HG03159 (cell line): ENCODE measurements around the gene CASTOR1.

ENCODE experiments used
- ATAC-seq: cut with Tn5 transposase; IDR thresholded peaks from one replicate; pipeline ENCODE4 v1.9.1; 2021; ENCODE audit warnings: mild to moderate bottlenecking, moderate library complexity; ENCODE audit not compliant: unreplicated experiment

CASTOR1 gene

GRCh38 chr22:30320021-30320556 lies 30.8 kb upstream of the CASTOR1 start:
- ATAC-seq, result no peak

- no peak for ATAC-seq
These were observed 29.6 kb upstream of the CASTOR1 start for GRCh38 chr22:30318799-30319419.

GRCh38 chr22:30317778-30318177 lies 28.5 kb upstream of the CASTOR1 start:
- no peak for ATAC-seq

DNA sequence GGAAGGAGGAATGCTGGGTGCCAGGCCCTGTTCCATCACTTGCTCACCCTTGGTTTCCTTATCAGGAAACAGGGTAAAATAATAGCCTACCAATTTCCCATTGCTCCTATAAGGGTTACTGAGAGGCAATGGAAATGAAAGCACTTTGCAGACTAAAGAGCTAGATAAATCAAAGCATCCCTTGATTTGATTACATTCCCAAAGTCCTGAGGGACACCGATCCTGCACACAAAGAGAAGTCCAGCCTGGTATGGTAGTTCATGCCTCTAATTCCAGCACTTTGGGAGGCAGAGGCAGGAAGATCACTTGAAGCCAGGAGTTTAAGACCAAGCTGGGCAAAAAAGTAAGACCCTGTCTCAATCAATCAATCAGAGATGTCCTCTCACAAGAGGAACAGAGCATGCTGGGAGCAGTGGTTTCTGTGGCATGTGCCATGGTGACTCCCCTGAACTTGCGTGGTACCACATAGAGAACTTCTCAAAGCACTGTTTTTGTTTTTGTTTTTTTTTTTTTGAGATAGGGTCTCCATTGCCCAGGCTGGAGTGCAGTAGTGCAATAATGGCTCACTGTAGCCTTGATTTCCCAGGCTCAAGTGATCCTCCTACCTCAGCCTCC lies 26.8 kb upstream of the CASTOR1 start:
- no peak for ATAC-seq

DNA sequence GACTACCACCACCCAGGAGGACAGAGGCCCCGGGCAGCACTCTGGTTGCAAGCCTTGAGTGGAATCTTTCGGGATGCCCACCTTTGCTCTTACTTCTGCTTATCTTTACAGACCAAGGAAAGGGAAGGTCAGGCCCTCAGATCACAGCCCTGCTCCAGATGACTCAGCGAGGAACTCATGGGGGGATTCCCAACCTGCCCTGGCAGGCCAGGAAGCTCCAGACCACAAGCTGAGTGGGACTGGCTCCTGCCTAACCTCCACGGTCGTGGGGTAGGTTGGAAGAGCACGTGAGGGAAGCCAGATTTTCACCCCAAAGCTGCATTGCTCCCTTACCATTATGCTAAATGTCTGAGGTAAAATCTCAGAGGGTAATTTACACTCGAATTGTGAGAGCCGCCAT lies 25.6 kb upstream of the CASTOR1 start:
- no peak for ATAC-seq

GRCh38 chr22:30313527-30314363 lies 24.4 kb upstream of the CASTOR1 start:
- no peak for ATAC-seq

GRCh38 chr22:30312053-30312452 lies 22.7 kb upstream of the CASTOR1 start:
- no peak for ATAC-seq

GRCh38 chr22:30310881-30311771 lies 21.8 kb upstream of the CASTOR1 start:
- ATAC-seq, result no peak

- ATAC-seq, result peak; percentile 36
These were observed 20.8 kb upstream of the CASTOR1 start for GRCh38 chr22:30309951-30310741.

- ATAC-seq, result no peak
These were observed 19.4 kb upstream of the CASTOR1 start for GRCh38 chr22:30308518-30309230.

GRCh38 chr22:30308093-30308492 lies 18.8 kb upstream of the CASTOR1 start:
- ATAC-seq, result no peak

GRCh38 chr22:30307041-30307574 lies 17.8 kb upstream of the CASTOR1 start:
- ATAC-seq, result no peak

DNA sequence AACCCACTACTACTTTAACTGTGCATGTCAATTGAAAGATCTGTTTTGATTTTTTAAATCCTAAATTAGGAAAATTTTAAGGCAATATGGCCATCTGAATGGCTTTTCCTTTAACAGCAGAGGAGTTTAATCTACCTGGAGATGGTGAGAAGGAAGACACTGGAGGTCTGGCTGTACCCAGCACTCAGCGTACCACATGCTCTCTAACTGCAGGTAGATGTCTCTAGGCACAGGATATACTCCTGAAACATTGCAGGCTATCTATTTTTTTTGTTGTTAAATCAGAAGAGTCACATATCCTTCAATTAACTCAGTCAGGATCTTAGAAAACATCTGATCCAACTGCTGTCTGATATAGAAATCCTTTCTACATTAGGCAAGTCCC lies 17.3 kb upstream of the CASTOR1 start:
- ATAC-seq, result no peak

GRCh38 chr22:30305906-30306626 lies 16.8 kb upstream of the CASTOR1 start:
- no peak for ATAC-seq

DNA sequence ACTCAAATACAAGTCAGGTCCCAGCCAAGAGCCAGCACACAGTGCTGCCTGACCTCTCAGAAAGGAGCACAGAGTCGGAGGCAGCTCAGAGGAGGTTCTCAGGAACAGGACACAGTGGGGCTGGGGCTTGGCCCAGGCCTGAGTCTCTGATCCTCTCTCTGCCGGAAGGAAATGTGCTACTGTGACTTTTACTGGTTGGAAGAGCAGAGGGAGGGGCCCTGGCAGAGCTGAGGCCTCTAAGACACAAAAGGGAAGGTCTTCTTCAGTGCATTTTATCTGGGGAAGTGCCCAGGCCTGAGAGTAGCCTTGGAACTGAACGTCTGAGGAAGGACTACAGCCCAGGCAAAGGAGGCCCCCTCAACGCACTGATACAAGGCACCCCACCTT lies 16.2 kb upstream of the CASTOR1 start:
- ATAC-seq, result no peak

DNA sequence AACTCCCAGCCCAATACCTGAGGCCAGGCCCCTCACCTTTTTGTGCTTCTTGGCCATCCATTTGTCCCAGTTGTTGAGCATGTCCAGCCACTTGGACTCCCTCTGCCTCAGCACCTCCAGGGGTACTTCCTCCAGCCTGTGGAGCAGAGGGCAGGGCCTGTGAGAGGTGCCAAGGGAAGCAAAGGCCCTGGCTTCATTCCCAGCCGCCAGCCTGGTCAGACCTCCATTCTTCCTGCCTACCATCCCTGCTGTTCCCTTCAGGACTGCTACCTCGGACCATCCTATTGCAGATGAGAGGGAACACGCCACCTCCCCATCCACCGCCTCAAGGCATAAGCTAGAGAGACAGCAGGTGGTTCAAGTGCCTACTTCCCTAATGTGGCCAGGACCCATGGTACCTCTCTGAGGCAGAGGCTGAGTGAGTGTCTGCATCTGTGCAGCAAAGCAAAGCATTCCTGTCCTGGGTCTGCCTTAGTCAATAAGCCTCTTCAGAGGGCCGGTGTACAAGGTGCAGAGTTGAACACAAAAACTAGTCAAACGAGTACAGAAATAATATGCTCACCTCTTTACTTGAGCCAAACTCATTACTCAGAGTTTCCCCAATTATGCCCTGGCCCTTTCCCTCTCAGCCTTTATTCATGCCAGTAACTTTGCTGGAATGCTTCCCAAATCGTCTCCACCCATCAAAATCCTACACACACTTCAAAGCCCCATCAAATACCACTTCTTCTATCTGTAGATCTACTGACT lies 15.4 kb upstream of the CASTOR1 start:
- no peak for ATAC-seq

- no peak for ATAC-seq
These were observed 13.5 kb upstream of the CASTOR1 start for GRCh38 chr22:30302810-30303138.
